Measurements from ENCODE around the gene POU5F2. TPM values are rescaled to one million over a fixed set of nuclear protein-coding genes. Genes with fewer than 3 reads are reported as not detected.

POU5F2 gene, protein sequence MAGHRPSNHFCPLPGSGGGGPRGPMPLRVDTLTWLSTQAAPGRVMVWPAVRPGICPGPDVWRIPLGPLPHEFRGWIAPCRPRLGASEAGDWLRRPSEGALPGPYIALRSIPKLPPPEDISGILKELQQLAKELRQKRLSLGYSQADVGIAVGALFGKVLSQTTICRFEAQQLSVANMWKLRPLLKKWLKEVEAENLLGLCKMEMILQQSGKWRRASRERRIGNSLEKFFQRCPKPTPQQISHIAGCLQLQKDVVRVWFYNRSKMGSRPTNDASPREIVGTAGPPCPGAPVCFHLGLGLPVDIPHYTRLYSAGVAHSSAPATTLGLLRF
- total RNA-seq (1.2 and 1.3 TPM in 2 replicates), polyA plus RNA-seq (0.05 and 0.55 TPM in 2 replicates)

- TF ChIP-seq EZH2phosphoT487 (IDR thresholded peaks at IDR 0.05; ENCODE audit: low read depth, severe bottlenecking, unreplicated experiment) (no peak), EZH2 (IDR thresholded peaks at IDR 0.05; ENCODE audit: borderline replicate concordance) (no peak)
- TF ChIP-seq, protein P1, sequence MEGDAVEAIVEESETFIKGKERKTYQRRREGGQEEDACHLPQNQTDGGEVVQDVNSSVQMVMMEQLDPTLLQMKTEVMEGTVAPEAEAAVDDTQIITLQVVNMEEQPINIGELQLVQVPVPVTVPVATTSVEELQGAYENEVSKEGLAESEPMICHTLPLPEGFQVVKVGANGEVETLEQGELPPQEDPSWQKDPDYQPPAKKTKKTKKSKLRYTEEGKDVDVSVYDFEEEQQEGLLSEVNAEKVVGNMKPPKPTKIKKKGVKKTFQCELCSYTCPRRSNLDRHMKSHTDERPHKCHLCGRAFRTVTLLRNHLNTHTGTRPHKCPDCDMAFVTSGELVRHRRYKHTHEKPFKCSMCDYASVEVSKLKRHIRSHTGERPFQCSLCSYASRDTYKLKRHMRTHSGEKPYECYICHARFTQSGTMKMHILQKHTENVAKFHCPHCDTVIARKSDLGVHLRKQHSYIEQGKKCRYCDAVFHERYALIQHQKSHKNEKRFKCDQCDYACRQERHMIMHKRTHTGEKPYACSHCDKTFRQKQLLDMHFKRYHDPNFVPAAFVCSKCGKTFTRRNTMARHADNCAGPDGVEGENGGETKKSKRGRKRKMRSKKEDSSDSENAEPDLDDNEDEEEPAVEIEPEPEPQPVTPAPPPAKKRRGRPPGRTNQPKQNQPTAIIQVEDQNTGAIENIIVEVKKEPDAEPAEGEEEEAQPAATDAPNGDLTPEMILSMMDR (IDR thresholded peaks at IDR 0.05; ENCODE audit: poor library complexity) = no peak
- WGBS (ENCODE audit: low lambda C conversion rate, missing lambda C conversion rate) = 93% methylated on average over 29 of the region's 29 CpGs
- Histone ChIP-seq H3K4me1 (ENCODE audit: insufficient read depth) (no peaks in the 10 kb centered on the region), H3K9me3 (ENCODE audit: low read depth) (no peaks in the 10 kb centered on the region), H3K36me3 (replicated peaks; ENCODE audit: insufficient read depth, low read depth) (no peaks in the 10 kb centered on the region), H3K4me3 (no peak within 1 kb of the TSS), H2AFZ (no peak within 1 kb of the TSS), H3K27ac (no peak within 1 kb of the TSS), H3K27me3 (no peaks in the 10 kb centered on the region), H3K9me2 (replicated peaks; ENCODE audit: insufficient read depth) (no peaks in the 10 kb centered on the region), H4K20me1 (ENCODE audit: insufficient read depth, poor library complexity, severe bottlenecking) (no peaks in the 10 kb centered on the region), H3K79me2 (no peaks in the 10 kb centered on the region), H3K4me2 (no peak within 1 kb of the TSS)
- no peak for DNase-seq (ENCODE audit: low spot score)
Measured at GRCh38 chr5:93741136-93741811, at the start of gene POU5F2. TSS of gene POU5F2 (minus strand) at chr5:93741600. CDS start at chr5:93741563, 37 bp downstream.

- TF ChIP-seq EZH2phosphoT487 (IDR thresholded peaks at IDR 0.05; ENCODE audit: low read depth, severe bottlenecking, unreplicated experiment) (no peak), EZH2 (IDR thresholded peaks at IDR 0.05; ENCODE audit: borderline replicate concordance) (no peak)
- TF ChIP-seq, protein P1 (IDR thresholded peaks at IDR 0.05; ENCODE audit: poor library complexity) = no peak
- Histone ChIP-seq H3K79me2 (no peaks in the 10 kb centered on the region), H3K9me3 (ENCODE audit: low read depth) (no peaks in the 10 kb centered on the region), H3K36me3 (replicated peaks; ENCODE audit: insufficient read depth, low read depth) (no peaks in the 10 kb centered on the region), H3K27me3 (no peaks in the 10 kb centered on the region), H3K4me2 (no peak overlapping the region), H4K20me1 (ENCODE audit: insufficient read depth, poor library complexity, severe bottlenecking) (no peaks in the 10 kb centered on the region), H3K4me1 (ENCODE audit: insufficient read depth) (peaks cover 3% of the 10 kb centered on the region), H3K4me3 (no peak overlapping the region), H3K27ac (no peak overlapping the region), H2AFZ (no peak overlapping the region), H3K9me2 (replicated peaks; ENCODE audit: insufficient read depth) (no peaks in the 10 kb centered on the region)
- no peak for DNase-seq (ENCODE audit: low spot score)
- 91% methylated on average over 3 of the region's 3 CpGs for WGBS (ENCODE audit: low lambda C conversion rate, missing lambda C conversion rate)
Measured at GRCh38 chr5:93790401-93790800, 49.0 kb upstream of the POU5F2 start.

- TF ChIP-seq EZH2 (IDR thresholded peaks at IDR 0.05; ENCODE audit: borderline replicate concordance) (no peak), EZH2phosphoT487 (IDR thresholded peaks at IDR 0.05; ENCODE audit: low read depth, severe bottlenecking, unreplicated experiment) (no peak)
- TF ChIP-seq, protein P1 (IDR thresholded peaks at IDR 0.05; ENCODE audit: poor library complexity) = peak; percentile 5
- no peak for DNase-seq (ENCODE audit: low spot score)
- Histone ChIP-seq H3K9me3 (ENCODE audit: low read depth) (no peaks in the 10 kb centered on the region), H3K4me3 (no peak overlapping the region), H4K20me1 (ENCODE audit: insufficient read depth, poor library complexity, severe bottlenecking) (no peaks in the 10 kb centered on the region), H3K9me2 (replicated peaks; ENCODE audit: insufficient read depth) (no peaks in the 10 kb centered on the region), H3K36me3 (replicated peaks; ENCODE audit: insufficient read depth, low read depth) (no peaks in the 10 kb centered on the region), H2AFZ (no peak overlapping the region), H3K4me1 (ENCODE audit: insufficient read depth) (peaks cover 3% of the 10 kb centered on the region), H3K27me3 (no peaks in the 10 kb centered on the region), H3K27ac (no peak overlapping the region), H3K79me2 (no peaks in the 10 kb centered on the region), H3K4me2 (no peak overlapping the region)
- 57% methylated on average over 5 of the region's 5 CpGs for WGBS (ENCODE audit: low lambda C conversion rate, missing lambda C conversion rate)
Measured at GRCh38 chr5:93789173-93790067, 48.0 kb upstream of the POU5F2 start.

Measured in hepatocyte (in vitro differentiated cells).